ENCODE measurements around the gene CRYAA.
"Not testable (repeated sequence)": the region's sequence is repeated elsewhere in the genome, so short reads cannot be mapped to it uniquely, and the experiment has no call there.

GRCh38 chr21:43173438-43173837, 4.6 kb downstream of the CRYAA start:
- TF ChIP-seq CTCF, POLR2A (IDR thresholded peaks at IDR 0.05): not testable (repeated sequence)

All from sigmoid colon (tissue), 3 donors.